ENCODE measurements around the gene STAT3. TPM values are rescaled to one million over a fixed set of nuclear protein-coding genes. Genes with fewer than 3 reads are reported as not detected.

The STAT3 gene
- total and polyA plus RNA-seq, 3 experiments from 2014 or later = 148 to 166 (median 155) TPM

DNA sequence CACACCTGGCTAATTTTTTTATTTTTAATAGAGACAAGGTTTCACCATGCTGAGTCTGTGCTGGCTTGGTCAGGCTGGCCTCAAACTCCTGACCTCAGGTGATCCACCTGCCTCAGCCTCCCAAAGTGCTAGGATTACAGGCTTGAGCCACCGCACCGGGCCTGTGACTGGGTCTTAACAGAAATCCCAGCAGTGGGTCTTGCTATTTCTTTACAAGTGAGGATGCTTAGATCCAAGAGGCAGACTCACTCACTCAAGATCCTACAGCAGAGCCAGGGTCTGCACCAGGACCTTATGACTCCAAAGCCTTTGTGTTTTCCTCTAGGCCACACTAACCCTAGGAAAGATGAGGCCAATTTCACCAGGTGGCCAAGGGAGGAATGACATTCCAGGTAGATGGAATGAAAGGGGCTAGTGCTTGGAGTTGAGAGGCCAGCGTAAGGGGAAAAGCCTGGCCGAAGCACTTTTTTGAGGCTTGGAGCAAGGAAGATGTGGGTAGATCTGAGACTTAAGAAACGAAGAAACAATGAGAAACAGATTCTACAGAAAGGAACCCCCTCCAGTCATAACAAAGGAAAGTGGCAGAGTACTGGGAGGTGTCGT is 105.7 kb downstream of the STAT3 start:
- Histone ChIP-seq H3K27me3 (ENCODE audit: insufficient read depth, low read length, poor library complexity, severe bottlenecking) (no peaks in the 10 kb centered on the region), H3K9me3 (ENCODE audit: low read length) (no peaks in the 10 kb centered on the region), H3K36me3 (ENCODE audit: insufficient read depth, low read length) (no peaks in the 10 kb centered on the region), H3K4me1 (ENCODE audit: insufficient read depth, low read length) (peaks cover 13% of the 10 kb centered on the region), H3K4me3 (ENCODE audit: low read length) (no peak overlapping the region), H3K27ac (ENCODE audit: low read depth, low read length) (no peak overlapping the region)
- ChIA-PET POLR2A (no interaction called here), CTCF (no interaction called here)
- Mint-ChIP-seq H3K4me1 (peaks cover 22 to 47% (median 26%) of the 10 kb centered on the region in 3 donors), H3K27me3 (no peaks in the 10 kb centered on the region), H3K36me3 (peaks cover 0 to 2% (median 0%) of the 10 kb centered on the region in 3 donors), H3K9me3 (no peaks in the 10 kb centered on the region), H3K27ac (peak overlapping the region; percentile 6 to 81 (median 55)), H3K4me3 (peak overlapping the region in 1 of 7 donors; percentile 51)
- no peak for DNase-seq

DNA sequence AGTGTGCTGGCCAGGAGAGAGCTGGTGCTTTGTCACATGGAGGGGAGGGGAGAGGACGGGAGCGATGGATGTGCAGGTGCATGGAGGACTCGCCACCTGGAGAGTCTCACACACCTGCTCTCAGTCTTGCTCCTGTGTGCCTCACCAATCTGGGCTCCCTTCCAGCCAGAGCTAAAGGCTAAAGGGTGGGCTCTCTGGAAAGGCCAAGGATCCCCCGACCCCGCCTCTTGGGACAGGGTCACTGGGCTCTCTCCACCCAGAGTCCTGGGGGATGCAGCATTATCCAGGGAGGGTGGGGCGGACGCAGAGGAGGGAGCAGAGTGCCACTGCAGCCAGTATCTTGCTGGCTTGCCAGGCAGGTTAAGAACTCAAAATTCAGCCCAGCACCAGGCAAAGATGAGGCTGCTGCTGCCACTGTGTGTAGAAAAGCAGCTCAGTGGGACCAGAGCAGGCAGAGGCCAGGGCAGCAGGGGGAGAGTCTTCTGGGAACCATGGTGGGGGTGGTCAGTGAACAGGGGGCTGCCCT is 106.6 kb downstream of the STAT3 start:
- H3K4me3 ChIP-seq (ENCODE audit: low read length) = no peak overlapping the region
- peaks cover 0 to 2% (median 0%) of the 10 kb centered on the region in 3 donors for H3K36me3 Mint-ChIP-seq
- DNase-seq = no peak
- H3K4me3 Mint-ChIP-seq = no peak overlapping the region
- peaks cover 17 to 46% (median 24%) of the 10 kb centered on the region in 3 donors for H3K4me1 Mint-ChIP-seq
- peaks cover 14% of the 10 kb centered on the region for H3K4me1 ChIP-seq (ENCODE audit: insufficient read depth, low read length)
- H3K9me3 Mint-ChIP-seq = no peaks in the 10 kb centered on the region
- H3K27me3 ChIP-seq (ENCODE audit: insufficient read depth, low read length, poor library complexity, severe bottlenecking) = no peaks in the 10 kb centered on the region
- H3K36me3 ChIP-seq (ENCODE audit: insufficient read depth, low read length) = no peaks in the 10 kb centered on the region
- CTCF ChIA-PET = no interaction called here
- POLR2A ChIA-PET = no interaction called here
- H3K27ac ChIP-seq (ENCODE audit: low read depth, low read length) = no peak overlapping the region
- H3K27me3 Mint-ChIP-seq = no peaks in the 10 kb centered on the region
- H3K9me3 ChIP-seq (ENCODE audit: low read length) = no peaks in the 10 kb centered on the region
- peak overlapping the region in 5 of 8 donors; percentile 19 to 73 (median 43) for H3K27ac Mint-ChIP-seq

DNA sequence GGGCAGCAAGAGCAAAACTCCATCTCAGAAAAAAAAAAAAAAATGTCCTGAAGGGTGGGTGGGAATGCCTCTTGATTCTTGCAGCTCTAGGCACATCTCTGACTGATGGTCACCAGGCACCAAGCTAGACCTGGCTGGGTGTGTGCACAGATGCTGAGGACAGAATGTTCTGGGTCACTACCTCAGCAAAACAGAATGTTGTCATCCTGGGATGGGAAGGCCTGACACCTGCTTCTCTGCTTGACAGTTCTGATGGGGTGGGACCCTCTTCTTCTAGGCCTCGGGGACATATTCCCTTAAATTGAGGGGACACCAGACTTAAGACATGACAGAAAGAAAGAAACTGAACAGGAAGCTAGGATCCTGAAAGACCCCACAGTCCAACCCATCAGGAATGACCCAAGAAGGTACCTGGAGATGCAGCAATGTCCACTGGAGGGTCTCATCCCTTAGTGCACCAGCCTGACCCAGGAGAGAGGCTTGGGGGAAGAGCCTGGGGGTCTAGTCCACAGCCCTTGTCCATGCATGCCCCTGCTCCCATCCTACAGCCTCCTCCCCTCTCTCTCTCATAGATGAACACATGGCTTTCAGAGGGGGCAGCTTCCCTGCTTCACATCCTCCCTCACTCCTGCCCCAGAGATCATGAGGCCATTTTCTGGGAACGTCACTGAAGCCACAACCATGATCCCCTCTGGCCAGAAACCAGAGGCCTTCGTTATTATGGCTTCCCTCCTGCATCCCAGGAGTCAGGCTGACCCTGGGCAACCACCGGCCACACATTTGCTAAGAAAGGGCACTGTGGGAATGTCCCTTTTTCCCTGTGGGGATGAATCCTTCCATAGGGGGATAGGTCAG is 108.2 kb downstream of the STAT3 start:
- H3K4me1 Mint-ChIP-seq = peaks cover 14 to 31% (median 19%) of the 10 kb centered on the region in 3 donors
- H3K9me3 Mint-ChIP-seq = no peaks in the 10 kb centered on the region
- POLR2A ChIA-PET = no interaction called here

GRCh38 chr17:42277342-42277712 is 110.9 kb downstream of the STAT3 start:
- Mint-ChIP-seq H3K27ac (peak overlapping the region in 7 of 8 donors; percentile 35 to 93 (median 77)), H3K4me1 (peaks cover 34 to 43% (median 42%) of the 10 kb centered on the region in 3 donors), H3K9me3 (no peaks in the 10 kb centered on the region), H3K36me3 (peaks cover 0 to 16% (median 0%) of the 10 kb centered on the region in 3 donors), H3K27me3 (no peaks in the 10 kb centered on the region), H3K4me3 (peak overlapping the region; percentile 77 to 91 (median 85))
- POLR2A ChIA-PET = interaction anchor here (1.0 to 2.8 kb wide), 5 partner anchors 8 to 111 kb away, joined by 3 to 25 read pairs (median 6); partner anchors contain the start of genes STAT3 and STAT5A
- H3K4me3 ChIP-seq (ENCODE audit: low read length) = peak overlapping the region; percentile 65
- no peaks in the 10 kb centered on the region for H3K27me3 ChIP-seq (ENCODE audit: insufficient read depth, low read length, poor library complexity, severe bottlenecking)
- peaks cover 36% of the 10 kb centered on the region for H3K4me1 ChIP-seq (ENCODE audit: insufficient read depth, low read length)
- CTCF ChIA-PET = interaction anchor here (1.1 to 1.2 kb wide), 3 partner anchors 8 to 55 kb away, joined by 3 to 6 read pairs (median 3); partner anchors contain the start of gene STAT5A
- no peak for DNase-seq
- H3K9me3 ChIP-seq (ENCODE audit: low read length) = no peaks in the 10 kb centered on the region
- no peaks in the 10 kb centered on the region for H3K36me3 ChIP-seq (ENCODE audit: insufficient read depth, low read length)
- H3K27ac ChIP-seq (ENCODE audit: low read depth, low read length) = peak overlapping the region; percentile 64

More for the DNA sequence above, 108.2 kb downstream of the STAT3 start:
- H3K4me1 ChIP-seq (ENCODE audit: insufficient read depth, low read length) = peaks cover 10% of the 10 kb centered on the region
- no peak overlapping the region for H3K4me3 ChIP-seq (ENCODE audit: low read length)
- no peak overlapping the region for H3K27ac ChIP-seq (ENCODE audit: low read depth, low read length)
- no peaks in the 10 kb centered on the region for H3K27me3 Mint-ChIP-seq
- peak overlapping the region in 1 of 7 donors; percentile 84 for H3K4me3 Mint-ChIP-seq
- no peaks in the 10 kb centered on the region for H3K27me3 ChIP-seq (ENCODE audit: insufficient read depth, low read length, poor library complexity, severe bottlenecking)
- CTCF ChIA-PET = interaction anchor here (0.7 to 1.4 kb wide), 4 partner anchors 9 to 1061 kb away, joined by 3 to 4 read pairs (median 3); no protein-coding TSS in a partner anchor
- no peaks in the 10 kb centered on the region for H3K36me3 ChIP-seq (ENCODE audit: insufficient read depth, low read length)
- H3K9me3 ChIP-seq (ENCODE audit: low read length) = no peaks in the 10 kb centered on the region
- H3K36me3 Mint-ChIP-seq = peaks cover 0 to 9% (median 0%) of the 10 kb centered on the region in 3 donors
- no peak for DNase-seq
- H3K27ac Mint-ChIP-seq = peak overlapping the region in 6 of 8 donors; percentile 61 to 79 (median 66)

DNA sequence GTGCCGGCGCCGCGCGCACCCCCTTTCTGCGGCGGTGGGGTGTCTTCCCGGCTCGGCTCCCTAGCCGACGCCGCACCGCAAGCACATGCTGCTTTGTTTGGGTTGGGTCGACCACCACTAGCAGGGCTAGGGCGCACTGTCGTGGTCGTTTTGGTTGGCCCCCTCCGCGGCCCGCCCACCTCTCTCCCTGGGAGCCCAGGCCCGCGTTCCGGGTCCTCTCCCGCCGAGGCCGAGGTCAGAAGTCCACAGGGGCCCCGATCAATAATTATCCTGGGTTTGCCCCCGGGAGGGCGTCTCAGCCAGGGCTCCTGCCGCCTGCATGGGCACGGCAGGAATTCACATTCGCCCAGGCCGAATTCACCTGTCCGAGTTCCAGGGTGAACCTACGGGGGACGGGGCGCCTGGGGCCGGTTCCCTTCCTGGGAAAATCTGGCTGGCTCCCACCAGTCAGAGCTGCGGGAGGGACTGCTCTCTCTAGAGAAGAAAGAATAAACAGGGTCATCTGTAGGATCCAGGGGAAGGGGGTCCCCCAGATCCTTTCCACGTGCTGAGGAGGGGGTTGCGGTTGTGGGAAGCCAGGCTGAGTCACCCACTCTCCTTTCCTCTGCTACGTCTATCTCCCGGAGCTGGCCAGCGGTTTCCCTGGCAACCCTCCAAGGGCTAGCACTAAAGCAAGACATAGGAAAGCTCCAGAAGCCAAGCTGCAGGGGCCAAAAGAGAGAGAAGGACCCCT is 111.5 kb downstream of the STAT3 start:
- Histone ChIP-seq H3K36me3 (ENCODE audit: insufficient read depth, low read length) (no peaks in the 10 kb centered on the region), H3K27me3 (ENCODE audit: insufficient read depth, low read length, poor library complexity, severe bottlenecking) (no peaks in the 10 kb centered on the region), H3K9me3 (ENCODE audit: low read length) (no peaks in the 10 kb centered on the region), H3K4me3 (ENCODE audit: low read length) (peak overlapping the region; percentile 65), H3K4me1 (ENCODE audit: insufficient read depth, low read length) (peaks cover 42% of the 10 kb centered on the region), H3K27ac (ENCODE audit: low read depth, low read length) (peak overlapping the region; percentile 64)
- DNase-seq = peak in 3 of 5 donors; percentile 21 to 65 (median 37)
- ChIA-PET POLR2A (interaction anchor here (1.0 to 4.7 kb wide), 6 partner anchors 9 to 112 kb away, joined by 3 to 42 read pairs (median 7); partner anchors contain the start of genes STAT3 and STAT5A), CTCF (interaction anchor here (1.1 to 1.2 kb wide), 2 partner anchors 12 to 54 kb away, joined by 3 to 6 read pairs; partner anchors contain the start of gene STAT5A)
- Mint-ChIP-seq H3K27me3 (no peaks in the 10 kb centered on the region), H3K36me3 (peaks cover 0 to 16% (median 0%) of the 10 kb centered on the region in 3 donors), H3K27ac (peak overlapping the region; percentile 35 to 93 (median 74)), H3K4me3 (peak overlapping the region; percentile 77 to 91 (median 85)), H3K4me1 (peaks cover 40 to 49% (median 45%) of the 10 kb centered on the region in 3 donors), H3K9me3 (no peaks in the 10 kb centered on the region)

DNA sequence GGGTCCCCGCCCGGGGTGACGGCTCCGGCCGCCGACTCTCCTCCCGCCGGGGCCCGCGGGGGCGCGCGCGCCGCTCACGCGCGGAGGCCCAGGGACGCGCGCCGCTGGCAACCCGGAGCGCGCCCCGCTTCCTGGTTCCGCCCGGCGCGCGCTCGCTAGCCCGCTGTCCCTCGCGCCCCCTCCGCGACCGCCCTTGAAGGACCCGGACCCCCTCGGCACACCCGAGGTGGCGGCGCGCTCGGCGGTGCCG is 112.0 kb downstream of the STAT3 start, which contains the start of gene STAT5B:
Gene STAT5B (minus strand): TSS at position 33 of the 250 bp plus-strand sequence. CDS start 44,264 bp downstream, outside the sequence.
- Histone ChIP-seq H3K4me1 (ENCODE audit: insufficient read depth, low read length) (peaks cover 47% of the 10 kb centered on the region), H3K27me3 (ENCODE audit: insufficient read depth, low read length, poor library complexity, severe bottlenecking) (no peaks in the 10 kb centered on the region), H3K36me3 (ENCODE audit: insufficient read depth, low read length) (no peaks in the 10 kb centered on the region), H3K4me3 (ENCODE audit: low read length) (peak within 1 kb of the TSS; percentile 75), H3K27ac (ENCODE audit: low read depth, low read length) (peak within 1 kb of the TSS; percentile 85), H3K9me3 (ENCODE audit: low read length) (no peaks in the 10 kb centered on the region)
- H3K27ac Mint-ChIP-seq = peak within 1 kb of the TSS; percentile 94 to 99 (median 97)
- peaks cover 45 to 53% (median 49%) of the 10 kb centered on the region in 3 donors for H3K4me1 Mint-ChIP-seq
- no peaks in the 10 kb centered on the region for H3K9me3 Mint-ChIP-seq
- peak within 1 kb of the TSS; percentile 93 to 99 (median 98) for H3K4me3 Mint-ChIP-seq
- CTCF ChIA-PET = no interaction called here
- H3K27me3 Mint-ChIP-seq = no peaks in the 10 kb centered on the region
- H3K36me3 Mint-ChIP-seq = peaks cover 0 to 16% (median 0%) of the 10 kb centered on the region in 3 donors
- POLR2A ChIA-PET = interaction anchor here (1.0 to 5.3 kb wide), 3 partner anchors 9 to 26 kb away, joined by 4 to 47 read pairs (median 42); partner anchors contain the start of gene STAT5A
- DNase-seq = peak; percentile 56 to 81 (median 73)
